HG03039 (cell line): Measurements from ENCODE around the gene MAP3K13.
A peak's percentile ranks its signal among the peaks of the same experiment; 100 is the strongest.
"Not testable (repeated sequence)": the region's sequence is repeated elsewhere in the genome, so short reads cannot be mapped to it uniquely, and the experiment has no call there.

Source experiments
- ATAC-seq: cut with Tn5 transposase; IDR thresholded peaks from one replicate; pipeline ENCODE4 v1.9.1; 2021; ENCODE audit warnings: mild to moderate bottlenecking, moderate library complexity; ENCODE audit not compliant: unreplicated experiment

MAP3K13 gene

GRCh38 chr3:185340751-185341150, 22.2 kb upstream of the MAP3K13 start:
- no peak for ATAC-seq

DNA sequence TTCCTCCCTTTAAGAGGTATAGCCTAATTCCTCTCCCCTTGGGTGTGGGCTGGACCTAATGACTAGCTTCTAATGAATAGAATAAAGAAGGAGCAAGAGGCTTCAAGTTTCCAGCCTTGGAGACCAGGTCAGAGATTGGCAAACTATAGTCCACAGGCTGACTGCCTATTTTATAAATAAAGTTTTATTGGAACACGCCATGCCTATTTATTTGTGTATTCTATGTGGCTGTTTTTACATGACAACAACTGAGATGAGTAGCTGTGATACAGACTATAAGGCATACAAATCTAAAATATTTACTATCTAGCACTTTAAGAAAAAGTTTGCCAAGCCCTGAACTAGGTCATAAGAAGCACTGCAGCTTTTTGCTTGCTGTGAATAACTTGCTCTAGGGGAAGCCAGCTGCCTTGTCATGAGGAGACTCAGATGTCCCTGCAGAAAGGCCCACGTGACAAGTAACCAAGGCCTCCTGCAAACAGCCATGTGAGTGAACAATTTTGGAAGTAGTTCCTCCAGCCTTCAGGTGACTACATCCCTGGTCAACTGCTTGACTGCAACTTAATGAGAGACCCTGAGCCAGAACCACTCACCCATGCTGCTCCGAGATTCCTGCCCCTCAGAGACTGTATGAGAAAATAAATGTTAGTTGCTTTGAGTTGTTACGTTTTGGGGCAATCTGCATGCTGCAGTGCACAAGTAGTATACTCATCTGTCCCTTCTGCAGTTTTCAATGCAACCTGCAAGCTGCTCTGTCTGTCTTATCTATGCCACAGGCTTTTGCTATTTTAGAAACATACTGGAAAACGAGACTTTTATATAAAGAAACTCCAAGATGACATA, 21.1 kb upstream of the MAP3K13 start:
- no peak for ATAC-seq

- ATAC-seq: no peak
Measured at GRCh38 chr3:185342459-185343174, 20.3 kb upstream of the MAP3K13 start.

DNA sequence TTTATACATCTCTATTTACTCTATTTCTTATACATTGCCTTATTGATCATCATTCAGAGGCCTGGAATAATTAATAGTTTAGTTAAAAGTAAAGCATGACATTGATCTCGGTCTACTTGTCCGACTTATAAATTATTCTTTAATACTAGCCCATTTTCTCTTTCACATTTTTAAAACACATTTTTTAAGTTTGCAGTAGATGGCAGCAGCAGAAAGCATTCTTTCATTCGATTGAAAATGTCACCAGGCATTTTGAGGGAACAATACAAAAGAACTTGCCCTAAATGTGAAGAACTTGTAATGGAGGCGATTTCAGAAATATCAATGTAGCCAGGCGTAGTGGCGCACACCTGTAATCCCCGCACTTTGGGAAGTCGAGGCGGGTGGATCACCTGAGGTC, 15.5 kb upstream of the MAP3K13 start:
- ATAC-seq: no peak

DNA sequence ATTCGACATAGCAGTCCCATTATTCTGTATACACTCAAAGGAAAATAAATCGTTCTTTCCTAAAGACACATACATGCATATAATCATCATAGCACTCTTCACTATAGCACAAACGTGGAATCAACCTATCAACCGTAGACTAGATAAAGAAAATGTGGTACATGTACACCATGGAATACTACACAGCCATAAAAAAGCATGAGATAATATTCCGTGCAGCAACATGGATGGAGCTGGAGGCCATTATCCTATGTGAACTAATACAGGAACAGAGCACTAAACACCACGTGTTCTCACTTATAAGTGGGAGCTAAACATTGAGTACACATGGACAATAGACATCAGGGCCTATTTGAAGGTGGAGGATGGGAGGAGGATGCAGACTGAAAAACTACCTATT, 12.1 kb upstream of the MAP3K13 start:
- no peak for ATAC-seq

- no peak for ATAC-seq
Measured at GRCh38 chr3:185351396-185351795, 11.5 kb upstream of the MAP3K13 start.

GRCh38 chr3:185353225-185353624, 9.7 kb upstream of the MAP3K13 start:
- no peak for ATAC-seq

DNA sequence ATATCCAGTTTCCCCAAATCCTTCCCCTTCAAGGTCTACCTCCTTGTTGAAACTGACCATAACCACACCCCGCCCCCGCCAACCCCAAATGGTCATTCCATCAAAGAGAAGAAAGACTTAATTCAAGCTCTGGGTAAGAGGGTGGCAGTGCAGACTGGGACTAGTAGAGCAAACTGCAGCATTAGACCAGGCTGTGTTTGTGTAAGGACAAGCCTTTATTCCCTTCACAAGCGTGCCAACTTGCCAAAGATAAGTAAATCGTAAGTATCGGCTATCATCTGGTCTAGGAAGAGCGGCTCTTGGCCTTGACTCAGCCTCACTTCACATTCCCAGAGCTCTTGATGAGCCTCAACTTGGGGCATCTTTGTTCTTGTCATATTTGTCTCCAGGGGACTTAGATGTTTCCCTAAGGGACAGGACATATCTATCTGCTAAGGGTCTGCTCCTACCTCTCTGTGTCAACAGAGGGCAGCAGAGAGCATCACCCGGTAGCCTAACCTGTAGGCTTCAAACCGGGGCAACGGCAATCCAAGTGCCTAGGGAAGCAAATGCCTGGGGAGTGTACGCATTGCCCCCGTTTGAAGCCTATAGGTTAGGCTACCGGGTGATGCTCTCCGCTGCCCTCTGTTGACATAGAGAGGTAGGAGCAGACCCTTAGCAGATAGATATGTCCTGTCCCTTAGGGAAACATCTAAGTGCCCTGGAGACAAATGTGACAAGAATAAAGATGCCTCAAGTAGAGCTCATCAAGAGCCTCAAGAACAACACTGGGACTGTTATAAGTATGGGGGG, 8.9 kb upstream of the MAP3K13 start:
- peak; percentile 98 for ATAC-seq

DNA sequence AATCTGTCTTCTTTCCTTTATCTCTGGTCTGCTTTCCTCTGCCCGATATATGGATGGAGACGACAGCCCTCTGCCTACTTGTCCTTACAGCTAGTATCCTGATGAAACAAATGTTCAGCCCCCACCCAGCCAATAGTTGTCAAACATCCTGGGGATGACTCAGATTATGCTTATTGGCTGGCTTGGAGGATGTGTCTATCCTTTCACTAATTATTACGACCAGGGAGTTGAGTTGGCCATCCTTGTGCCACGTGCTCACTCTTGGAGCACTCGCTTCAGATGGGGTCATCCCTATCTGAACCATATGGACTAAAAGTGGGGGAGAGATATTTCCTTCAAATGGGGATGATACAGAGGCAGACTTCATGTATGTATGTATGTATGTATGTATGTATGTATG, 6.4 kb upstream of the MAP3K13 start:
- no peak for ATAC-seq

DNA sequence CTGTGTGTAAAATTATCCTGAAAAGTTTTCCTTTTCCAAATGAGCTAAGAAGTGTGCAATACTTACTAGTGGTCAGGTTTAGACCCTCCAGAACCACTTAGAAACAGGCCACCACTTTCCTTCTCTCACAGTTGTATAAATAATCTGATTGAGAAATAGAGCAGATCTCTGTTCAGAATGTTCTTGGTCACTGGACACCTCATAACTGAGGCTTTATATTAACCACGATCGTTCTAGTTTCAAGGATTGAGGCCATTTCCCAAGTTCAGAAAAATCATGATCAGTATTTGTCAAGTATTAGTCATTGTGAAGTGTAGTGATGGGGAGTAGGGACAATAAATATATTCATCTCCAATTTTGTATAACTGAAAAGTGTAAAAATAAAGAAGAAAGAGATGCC, 1.0 kb upstream of the MAP3K13 start:
- ATAC-seq: no peak

GRCh38 chr3:185363662-185364203, 797 bp downstream of the MAP3K13 start:
- ATAC-seq: peak; percentile 21

- ATAC-seq: no peak
Measured at GRCh38 chr3:185365291-185366073, 2.5 kb downstream of the MAP3K13 start.

- ATAC-seq: no peak
Measured at GRCh38 chr3:185366074-185366335, 3.1 kb downstream of the MAP3K13 start.

DNA sequence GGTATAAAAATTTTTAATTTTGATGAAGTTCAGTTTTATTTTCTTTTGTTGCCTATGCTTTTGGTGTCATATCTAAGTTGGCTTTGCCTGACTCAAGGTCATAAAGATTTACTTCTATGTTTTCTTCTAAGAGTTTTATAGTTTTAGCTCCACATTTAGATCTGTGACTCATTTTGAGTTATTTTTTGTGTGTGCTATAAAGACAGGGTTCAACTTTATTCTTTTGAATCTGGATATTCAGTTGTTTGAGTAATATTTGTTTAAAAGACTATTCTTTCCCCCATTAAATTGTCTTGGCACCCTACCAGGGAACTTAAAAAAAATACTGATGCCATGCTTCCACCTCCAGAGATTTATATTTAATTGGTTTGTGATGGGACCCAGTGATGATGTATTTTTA, 4.0 kb downstream of the MAP3K13 start:
- ATAC-seq: no peak

- ATAC-seq: not testable (repeated sequence)
Measured at GRCh38 chr3:185370349-185370748, 7.4 kb downstream of the MAP3K13 start.

DNA sequence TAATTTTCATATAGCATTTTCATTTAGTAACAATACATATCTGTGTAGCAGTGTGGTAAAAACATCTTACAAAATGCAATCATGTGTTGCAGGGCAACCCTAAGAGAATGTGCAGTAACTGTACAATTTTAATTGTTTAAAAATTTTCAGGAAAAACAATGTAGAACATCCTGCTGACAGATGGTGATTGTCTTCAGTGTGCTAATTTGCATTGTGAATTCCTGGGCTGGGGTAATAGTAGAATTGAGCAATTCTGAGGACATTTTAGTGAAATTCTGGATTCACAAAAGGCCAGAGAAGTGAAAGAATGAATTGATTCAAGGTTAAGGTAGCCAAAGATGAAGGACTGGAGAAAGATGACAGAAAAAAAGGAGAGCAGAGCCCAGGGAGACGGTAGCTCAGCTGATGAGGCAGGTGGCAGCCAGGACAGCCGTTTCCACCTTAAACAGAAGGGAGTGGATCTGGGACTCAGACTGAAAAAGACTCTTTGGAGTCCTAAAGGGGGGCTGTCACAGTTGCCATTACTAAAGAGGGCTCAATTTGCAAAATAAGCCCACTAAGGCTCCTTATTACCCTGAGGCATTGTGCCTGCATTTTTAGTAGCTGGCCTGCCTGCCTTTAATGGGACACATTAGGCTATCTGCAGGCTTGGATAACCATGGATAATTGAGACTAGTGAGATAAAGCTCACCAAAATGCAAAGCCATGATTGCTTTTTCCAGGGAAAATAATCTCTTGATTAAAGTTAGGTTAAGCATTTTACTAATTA, 8.6 kb downstream of the MAP3K13 start:
- ATAC-seq: no peak

GRCh38 chr3:185381320-185382058, 18.6 kb downstream of the MAP3K13 start:
- ATAC-seq: no peak

DNA sequence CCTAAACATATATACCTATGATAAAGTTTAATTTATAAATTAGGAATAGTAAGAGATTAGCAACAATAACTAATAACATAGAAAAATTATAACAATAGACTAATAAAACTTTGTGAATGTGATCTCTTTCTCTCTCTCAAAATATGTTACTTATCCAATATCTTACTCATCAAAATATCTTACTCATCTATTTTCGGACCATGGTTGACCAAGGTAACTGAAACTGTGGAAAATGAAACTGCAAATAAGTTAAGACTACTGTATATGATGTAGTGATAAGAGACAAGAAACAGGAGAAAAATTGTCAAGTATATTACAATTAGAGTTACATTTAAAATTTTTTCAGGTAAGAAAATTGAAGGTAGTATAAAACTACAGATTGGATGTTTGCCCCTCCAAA, 19.2 kb downstream of the MAP3K13 start:
- ATAC-seq: no peak

DNA sequence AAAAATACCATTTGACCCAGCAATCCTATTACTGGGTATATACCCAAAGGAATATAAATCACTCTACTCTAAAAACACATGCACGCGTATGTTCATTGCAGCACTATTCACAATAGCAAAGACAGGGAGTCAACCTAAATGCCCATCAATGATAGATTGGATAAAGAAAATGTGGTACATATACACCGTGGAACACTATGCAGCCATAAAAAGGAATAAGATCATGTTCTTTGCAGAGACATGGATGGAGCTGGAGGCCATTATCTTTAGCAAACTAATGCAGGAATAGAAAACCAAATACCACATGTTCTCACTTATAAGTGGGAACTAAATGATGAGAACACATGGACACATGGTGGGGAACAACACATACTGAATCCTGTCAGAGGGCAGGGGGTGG, 23.6 kb downstream of the MAP3K13 start:
- ATAC-seq: not testable (repeated sequence)
